NCI-H2196 treated with DMSO at 0.1 percent for 48 hours (cell line): Measurements from ENCODE around the gene HNRNPA1.
"Not testable (repeated sequence)": the region's sequence is repeated elsewhere in the genome, so short reads cannot be mapped to it uniquely, and the experiment has no call there.

Experiments
- DNase-seq: peaks from one replicate; lab custom pipeline; 2025; ENCODE audit not compliant: unreplicated experiment; lab: John Stamatoyannopoulos, UW

HNRNPA1 gene

GRCh38 chr12:54273981-54274380 lies 6.5 kb upstream of the HNRNPA1 start:
- DNase-seq: no peak

GRCh38 chr12:54276368-54276767 lies 4.2 kb upstream of the HNRNPA1 start:
- DNase-seq: no peak

- DNase-seq: no peak
Observed at GRCh38 chr12:54277823-54278276, 2.7 kb upstream of the HNRNPA1 start.

GRCh38 chr12:54279227-54279631 lies 1.3 kb upstream of the HNRNPA1 start:
- no peak for DNase-seq

GRCh38 chr12:54279632-54280467 lies 676 bp upstream of the HNRNPA1 start, which contains the start of gene CBX5:
TSS of gene CBX5 (minus strand) at chr12:54280122. CDS start at chr12:54257650, 22,472 bp downstream.
- peak; percentile 98 for DNase-seq

GRCh38 chr12:54281261-54281638 lies 724 bp downstream of the HNRNPA1 start:
- not testable (repeated sequence) for DNase-seq

- not testable (repeated sequence) for DNase-seq
Observed at GRCh38 chr12:54281694-54282093, 1.2 kb downstream of the HNRNPA1 start.

GRCh38 chr12:54282949-54283593 lies 2.5 kb downstream of the HNRNPA1 start:
- no peak for DNase-seq

- not testable (repeated sequence) for DNase-seq
Observed at GRCh38 chr12:54284070-54284780, 3.7 kb downstream of the HNRNPA1 start.

GRCh38 chr12:54285150-54286041 lies 4.9 kb downstream of the HNRNPA1 start:
- DNase-seq: no peak

- no peak for DNase-seq
Observed at GRCh38 chr12:54286042-54287030, 5.8 kb downstream of the HNRNPA1 start.

GRCh38 chr12:54287261-54288157 lies 7.0 kb downstream of the HNRNPA1 start:
- no peak for DNase-seq

GRCh38 chr12:54292083-54292930 lies 11.8 kb downstream of the HNRNPA1 start:
- DNase-seq: no peak

GRCh38 chr12:54292931-54293241 lies 12.4 kb downstream of the HNRNPA1 start:
- no peak for DNase-seq

- peak; percentile 29 for DNase-seq
Observed at GRCh38 chr12:54294152-54294952, 13.8 kb downstream of the HNRNPA1 start.

- DNase-seq: no peak
Observed at GRCh38 chr12:54294953-54295566, 14.5 kb downstream of the HNRNPA1 start.
